Measurements from ENCODE around the gene FAM111B.

FAM111B gene

GRCh38 chr11:59173964-59174663, 67.1 kb downstream of the FAM111B start:
- Histone ChIP-seq H3K9me3 (ENCODE audit: severe bottlenecking) (peaks cover under 1% of the 10 kb centered on the region), H3K4me3 (ENCODE audit: low read depth, low read length) (no peak overlapping the region), H3K27me3 (ENCODE audit: insufficient read depth, low read depth, severe bottlenecking) (peaks cover 76% of the 10 kb centered on the region), H3K36me3 (no peaks in the 10 kb centered on the region), H3K27ac (no peak overlapping the region)
- no peak for DNase-seq
- TF ChIP-seq, protein P1, sequence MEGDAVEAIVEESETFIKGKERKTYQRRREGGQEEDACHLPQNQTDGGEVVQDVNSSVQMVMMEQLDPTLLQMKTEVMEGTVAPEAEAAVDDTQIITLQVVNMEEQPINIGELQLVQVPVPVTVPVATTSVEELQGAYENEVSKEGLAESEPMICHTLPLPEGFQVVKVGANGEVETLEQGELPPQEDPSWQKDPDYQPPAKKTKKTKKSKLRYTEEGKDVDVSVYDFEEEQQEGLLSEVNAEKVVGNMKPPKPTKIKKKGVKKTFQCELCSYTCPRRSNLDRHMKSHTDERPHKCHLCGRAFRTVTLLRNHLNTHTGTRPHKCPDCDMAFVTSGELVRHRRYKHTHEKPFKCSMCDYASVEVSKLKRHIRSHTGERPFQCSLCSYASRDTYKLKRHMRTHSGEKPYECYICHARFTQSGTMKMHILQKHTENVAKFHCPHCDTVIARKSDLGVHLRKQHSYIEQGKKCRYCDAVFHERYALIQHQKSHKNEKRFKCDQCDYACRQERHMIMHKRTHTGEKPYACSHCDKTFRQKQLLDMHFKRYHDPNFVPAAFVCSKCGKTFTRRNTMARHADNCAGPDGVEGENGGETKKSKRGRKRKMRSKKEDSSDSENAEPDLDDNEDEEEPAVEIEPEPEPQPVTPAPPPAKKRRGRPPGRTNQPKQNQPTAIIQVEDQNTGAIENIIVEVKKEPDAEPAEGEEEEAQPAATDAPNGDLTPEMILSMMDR (IDR thresholded peaks at IDR 0.05; ENCODE audit: low read depth, low read length): no peak

- DNase-seq: no peak
- Histone ChIP-seq H3K9me3 (ENCODE audit: severe bottlenecking) (peaks cover 6% of the 10 kb centered on the region), H3K27ac (no peak overlapping the region), H3K36me3 (no peaks in the 10 kb centered on the region), H3K4me3 (ENCODE audit: low read depth, low read length) (no peak overlapping the region), H3K27me3 (ENCODE audit: insufficient read depth, low read depth, severe bottlenecking) (peaks cover 75% of the 10 kb centered on the region)
- TF ChIP-seq, protein P1 (IDR thresholded peaks at IDR 0.05; ENCODE audit: low read depth, low read length): no peak
Measured at GRCh38 chr11:59174664-59175033, 67.6 kb downstream of the FAM111B start.

- TF ChIP-seq, protein P1 (IDR thresholded peaks at IDR 0.05; ENCODE audit: low read depth, low read length): no peak
- DNase-seq: no peak
- Histone ChIP-seq H3K4me3 (ENCODE audit: low read depth, low read length) (no peak overlapping the region), H3K27ac (no peak overlapping the region), H3K27me3 (ENCODE audit: insufficient read depth, low read depth, severe bottlenecking) (peaks cover 76% of the 10 kb centered on the region), H3K36me3 (no peaks in the 10 kb centered on the region), H3K9me3 (ENCODE audit: severe bottlenecking) (peaks cover 8% of the 10 kb centered on the region)
Measured at GRCh38 chr11:59175091-59175501, 68.1 kb downstream of the FAM111B start.

GRCh38 chr11:59176330-59176729, 69.3 kb downstream of the FAM111B start:
- DNase-seq: no peak
- peaks cover 8% of the 10 kb centered on the region for H3K9me3 ChIP-seq (ENCODE audit: severe bottlenecking)
- H3K27ac ChIP-seq: no peak overlapping the region
- H3K36me3 ChIP-seq: no peaks in the 10 kb centered on the region
- H3K4me3 ChIP-seq (ENCODE audit: low read depth, low read length): no peak overlapping the region
- peaks cover 67% of the 10 kb centered on the region for H3K27me3 ChIP-seq (ENCODE audit: insufficient read depth, low read depth, severe bottlenecking)
- TF ChIP-seq, protein P1 (IDR thresholded peaks at IDR 0.05; ENCODE audit: low read depth, low read length): no peak

Measured in WERI-Rb-1 (cell line).